Measurements from ENCODE around the gene MSH3.
"Not testable (repeated sequence)": the region's sequence is repeated elsewhere in the genome, so short reads cannot be mapped to it uniquely, and the experiment has no call there.

Gene MSH3

DNA sequence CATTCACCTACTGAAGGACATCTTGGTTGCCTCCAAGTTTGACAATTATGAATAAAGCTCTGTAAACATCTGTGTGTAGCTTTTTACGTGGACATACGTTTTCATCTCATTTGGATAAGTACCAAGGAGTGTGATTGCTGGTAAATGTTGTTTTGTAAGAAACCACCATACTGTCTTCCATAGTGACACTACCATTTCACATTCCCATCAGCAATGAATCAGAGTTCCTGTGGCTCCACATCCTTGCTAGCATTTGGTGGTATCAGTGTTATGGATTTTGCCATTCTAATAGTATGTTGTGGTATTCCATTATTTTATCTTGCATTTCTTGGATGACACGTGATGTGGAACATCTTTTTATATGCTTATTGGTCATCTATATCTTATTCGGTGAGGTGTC is 227.3 kb downstream of the MSH3 start:
- H3K4me3 ChIP-seq (ENCODE audit: low read depth, low read length) = no peak overlapping the region
- no peak for DNase-seq (ENCODE audit: low read depth)
- TF ChIP-seq CTCF (IDR thresholded peaks at IDR 0.05; ENCODE audit: control insufficient read depth, extremely low read depth, insufficient read depth) = no peak

DNA sequence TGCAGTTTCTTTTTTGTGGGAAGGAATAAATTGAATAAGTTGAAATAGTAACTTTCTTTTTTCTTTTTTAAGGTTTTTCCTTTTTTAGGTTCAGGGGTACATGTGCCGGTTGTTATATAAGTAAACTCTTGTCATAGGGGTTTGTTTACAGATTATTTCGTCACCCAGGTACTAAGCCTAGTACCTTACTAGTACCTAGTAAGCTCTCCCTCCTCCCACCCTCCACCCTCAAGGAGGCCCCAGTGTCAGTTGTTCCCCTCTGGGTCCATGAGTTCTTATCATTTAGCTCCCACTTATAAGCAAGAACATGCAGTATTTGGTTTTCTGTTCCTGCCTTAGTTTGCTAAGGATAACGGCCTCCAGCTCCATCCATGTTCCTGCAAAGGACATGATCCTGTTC is 228.9 kb downstream of the MSH3 start:
- H3K4me3 ChIP-seq (ENCODE audit: low read depth, low read length); DNase-seq (ENCODE audit: low read depth): not testable (repeated sequence)

GRCh38 chr5:80884086-80884813 is 229.8 kb downstream of the MSH3 start:
- no peak overlapping the region for H3K4me3 ChIP-seq (ENCODE audit: low read depth, low read length)
- DNase-seq (ENCODE audit: low read depth) = no peak
- no peak for TF ChIP-seq CTCF (IDR thresholded peaks at IDR 0.05; ENCODE audit: control insufficient read depth, extremely low read depth, insufficient read depth)

DNA sequence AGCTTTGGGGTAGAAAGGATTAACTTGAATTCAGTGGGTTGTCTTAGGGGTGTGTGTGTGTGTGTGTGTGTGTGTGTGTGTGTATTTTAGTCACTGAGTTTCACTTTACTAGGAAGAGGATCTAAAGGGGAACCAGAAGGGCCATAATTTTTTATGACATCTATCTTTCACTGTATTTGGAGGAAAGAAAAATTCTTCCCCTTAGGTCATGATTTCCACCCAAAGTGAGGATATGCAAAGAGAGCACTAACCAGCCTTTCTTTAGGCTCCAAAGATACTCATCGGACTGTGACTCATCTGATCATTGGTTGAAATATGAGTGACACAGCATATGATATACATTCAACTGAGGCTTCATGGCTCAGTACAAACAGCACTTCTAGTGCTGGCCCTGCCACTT is 230.5 kb downstream of the MSH3 start:
- DNase-seq (ENCODE audit: low read depth) = no peak
- no peak overlapping the region for H3K4me3 ChIP-seq (ENCODE audit: low read depth, low read length)
- no peak for TF ChIP-seq CTCF (IDR thresholded peaks at IDR 0.05; ENCODE audit: control insufficient read depth, extremely low read depth, insufficient read depth)

- TF ChIP-seq CTCF (IDR thresholded peaks at IDR 0.05; ENCODE audit: control insufficient read depth, extremely low read depth, insufficient read depth) = no peak
- DNase-seq (ENCODE audit: low read depth) = no peak
- no peak overlapping the region for H3K4me3 ChIP-seq (ENCODE audit: low read depth, low read length)
Observed at GRCh38 chr5:80885396-80886000, 231.0 kb downstream of the MSH3 start.

DNA sequence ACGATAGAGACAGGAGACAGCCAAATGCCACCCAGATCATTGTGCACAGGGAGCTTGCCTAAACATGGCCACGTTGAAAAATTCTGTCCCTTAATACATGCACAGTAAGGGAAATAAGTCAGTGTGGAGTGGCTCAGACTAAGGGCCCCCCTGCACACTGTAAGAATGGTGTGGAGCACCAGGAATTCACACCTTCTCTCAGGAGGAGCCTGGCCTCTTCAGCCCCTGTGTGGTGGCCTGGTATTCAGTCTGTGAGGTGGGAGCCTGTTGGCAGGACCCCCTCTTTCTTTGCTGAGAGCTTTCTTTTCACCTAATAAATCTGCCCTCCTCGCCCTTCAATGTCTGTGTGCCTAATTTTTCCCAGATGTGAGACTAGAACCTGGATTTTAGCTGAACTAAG is 239.6 kb downstream of the MSH3 start:
- no peak for DNase-seq (ENCODE audit: low read depth)
- H3K4me3 ChIP-seq (ENCODE audit: low read depth, low read length) = no peak overlapping the region
- TF ChIP-seq CTCF (IDR thresholded peaks at IDR 0.05; ENCODE audit: control insufficient read depth, extremely low read depth, insufficient read depth) = no peak

GRCh38 chr5:80895523-80895922 is 241.1 kb downstream of the MSH3 start:
- no peak overlapping the region for H3K4me3 ChIP-seq (ENCODE audit: low read depth, low read length)
- TF ChIP-seq CTCF (IDR thresholded peaks at IDR 0.05; ENCODE audit: control insufficient read depth, extremely low read depth, insufficient read depth) = no peak
- no peak for DNase-seq (ENCODE audit: low read depth)

DNA sequence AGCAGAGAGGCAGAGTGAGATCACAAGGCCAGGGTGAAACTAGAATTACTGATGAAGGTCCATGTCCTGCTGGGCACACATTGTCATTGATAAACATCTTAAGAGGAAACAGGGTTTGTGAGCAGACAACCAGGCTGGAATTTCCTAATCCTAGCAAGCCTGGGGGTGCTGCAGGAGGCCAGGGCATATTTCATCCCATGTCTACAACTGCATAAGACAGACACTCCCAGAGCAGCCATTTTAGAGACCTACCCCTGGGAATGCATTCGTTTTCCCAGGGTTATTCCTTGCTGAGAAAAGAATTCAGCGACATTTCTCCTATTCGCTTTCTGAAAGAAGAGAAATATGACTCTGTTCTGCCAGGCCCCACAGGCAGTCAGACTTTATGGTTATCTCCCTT is 248.2 kb downstream of the MSH3 start:
- DNase-seq (ENCODE audit: low read depth); H3K4me3 ChIP-seq (ENCODE audit: low read depth, low read length): not testable (repeated sequence)

Data from LNCaP clone FGC (cell line).